Effector CD8-positive, alpha-beta T cell (primary cell): Measurements from ENCODE around the gene TMIGD3.
A peak's percentile ranks its signal among the peaks of the same experiment; 100 is the strongest.

ENCODE experiments used
- DNase-seq: peaks from one replicate; lab custom pipeline; 2025; lab: John Stamatoyannopoulos, UW

TMIGD3 gene

GRCh38 chr1:111507411-111508201, 4.2 kb upstream of the TMIGD3 start:
- DNase-seq = peak; percentile 21

- DNase-seq = no peak
These were observed 3.1 kb upstream of the TMIGD3 start for GRCh38 chr1:111506561-111506960.

- DNase-seq = no peak
These were observed 2.2 kb upstream of the TMIGD3 start for GRCh38 chr1:111505641-111506119.

- DNase-seq = no peak
These were observed 664 bp upstream of the TMIGD3 start for GRCh38 chr1:111504097-111504496.

GRCh38 chr1:111501645-111502044, 1.8 kb downstream of the TMIGD3 start:
- no peak for DNase-seq

- DNase-seq = no peak
These were observed 4.2 kb downstream of the TMIGD3 start for GRCh38 chr1:111499026-111499785.

GRCh38 chr1:111497592-111497991, 5.8 kb downstream of the TMIGD3 start:
- no peak for DNase-seq

- no peak for DNase-seq
These were observed 7.0 kb downstream of the TMIGD3 start for GRCh38 chr1:111496398-111496797.

- DNase-seq = no peak
These were observed 12.4 kb downstream of the TMIGD3 start for GRCh38 chr1:111491070-111491469.

GRCh38 chr1:111490220-111490619, 13.2 kb downstream of the TMIGD3 start:
- DNase-seq = no peak

GRCh38 chr1:111489604-111490003, 13.8 kb downstream of the TMIGD3 start:
- no peak for DNase-seq

- DNase-seq = no peak
These were observed 14.8 kb downstream of the TMIGD3 start for GRCh38 chr1:111488669-111489068.

- no peak for DNase-seq
These were observed 16.3 kb downstream of the TMIGD3 start for GRCh38 chr1:111487133-111487532.

- DNase-seq = no peak
These were observed 17.0 kb downstream of the TMIGD3 start for GRCh38 chr1:111486431-111486830.

- DNase-seq = no peak
These were observed 18.9 kb downstream of the TMIGD3 start for GRCh38 chr1:111484391-111485026.

- DNase-seq = no peak
These were observed 19.6 kb downstream of the TMIGD3 start for GRCh38 chr1:111483876-111484275.

GRCh38 chr1:111483166-111483565, 20.3 kb downstream of the TMIGD3 start:
- DNase-seq = no peak

- peak; percentile 25 for DNase-seq
These were observed 21.8 kb downstream of the TMIGD3 start for GRCh38 chr1:111481387-111482221.

GRCh38 chr1:111480674-111481073, 22.8 kb downstream of the TMIGD3 start:
- no peak for DNase-seq

- no peak for DNase-seq
These were observed 26.6 kb downstream of the TMIGD3 start for GRCh38 chr1:111476761-111477309.

- no peak for DNase-seq
These were observed 27.2 kb downstream of the TMIGD3 start for GRCh38 chr1:111476214-111476613.
